DND-41 (cell line): ENCODE measurements around the gene DEXI.
A peak's percentile ranks its signal among the peaks of the same experiment; 100 is the strongest.

Experiments used
- ATAC-seq: fragments of 200-7000 bp; cut with Tn5 transposase; 3 replicates; pipeline ENCODE4 v1.9.1; 2021; ENCODE audit warnings: low read depth; ENCODE audit not compliant: insufficient read depth
- DNase-seq: peaks from one replicate; pipeline ENCODE4 v3.0.0-alpha.2; 2020
- H2AFZ ChIP-seq: 2 replicates; pipeline ENCODE4 v1.6.0; 2012; ENCODE audit warnings: low read depth, low read length
- H3K27ac ChIP-seq: 2 replicates; pipeline ENCODE4 v1.5.1; 2012; ENCODE audit warnings: low read length, inconsistent platforms
- H3K27me3 ChIP-seq: fragments of 200-600 bp; sonication (generic); 2 replicates; pipeline ENCODE4 v1.6.0; 2012; ENCODE audit warnings: low read length, mild to moderate bottlenecking, inconsistent platforms; ENCODE audit not compliant: insufficient read depth, poor library complexity
- H3K36me3 ChIP-seq: 2 replicates; pipeline ENCODE4 v1.5.1; 2012; ENCODE audit warnings: low read length, inconsistent platforms; ENCODE audit not compliant: insufficient read depth
- H3K4me1 ChIP-seq: 2 replicates; pipeline ENCODE4 v1.5.1; 2012; ENCODE audit warnings: mild to moderate bottlenecking, low read length; ENCODE audit not compliant: insufficient read depth
- H3K4me2 ChIP-seq: 2 replicates; pipeline ENCODE4 v1.6.0; 2012; ENCODE audit warnings: mild to moderate bottlenecking, moderate library complexity, low read length, inconsistent platforms; ENCODE audit not compliant: insufficient read depth
- H3K4me3 ChIP-seq, 2 experiments: fragments of 200-600 bp in 1 of 2; shearing (Covaris generic) in 1 of 2; 2 replicates each; pipeline ENCODE4 v1.5.1; 2012 to 2016; ENCODE audit warnings: inconsistent platforms in 2 of 2, low read length in 2 of 2, mild to moderate bottlenecking in 2 of 2, low read depth in 1 of 2, moderate library complexity in 1 of 2
- H3K79me2 ChIP-seq: 2 replicates; pipeline ENCODE4 v1.6.0; 2012; ENCODE audit warnings: low read length, inconsistent platforms; ENCODE audit not compliant: insufficient read depth
- H3K9ac ChIP-seq: 2 replicates; pipeline ENCODE4 v1.6.0; 2012; ENCODE audit warnings: low read depth, mild to moderate bottlenecking, inconsistent platforms, low read length, moderate library complexity
- H3K9me3 ChIP-seq: 2 replicates; pipeline ENCODE4 v1.5.1; 2012; ENCODE audit warnings: low read length, moderate library complexity, mild to moderate bottlenecking, inconsistent platforms; ENCODE audit not compliant: insufficient read depth, severe bottlenecking
- H4K20me1 ChIP-seq: 2 replicates; pipeline ENCODE4 v1.6.0; 2012; ENCODE audit warnings: low read length; ENCODE audit not compliant: insufficient read depth
- EZH2 ChIP-seq: IDR thresholded peaks from 3 replicates; pipeline ENCODE4 v1.6.1; 2012; ENCODE audit warnings: borderline replicate concordance, low read depth, mild to moderate bottlenecking, moderate library complexity, low read length, inconsistent platforms; ENCODE audit not compliant: severe bottlenecking
- TF ChIP-seq, protein P1 (sequence below): IDR thresholded peaks from 2 replicates; pipeline ENCODE4 v1.5.1; 2012; ENCODE audit warnings: borderline replicate concordance, low read length, moderate library complexity, mild to moderate bottlenecking; ENCODE audit not compliant: poor library complexity, severe bottlenecking; ENCODE audit errors: extremely low read depth

Gene DEXI

DNA sequence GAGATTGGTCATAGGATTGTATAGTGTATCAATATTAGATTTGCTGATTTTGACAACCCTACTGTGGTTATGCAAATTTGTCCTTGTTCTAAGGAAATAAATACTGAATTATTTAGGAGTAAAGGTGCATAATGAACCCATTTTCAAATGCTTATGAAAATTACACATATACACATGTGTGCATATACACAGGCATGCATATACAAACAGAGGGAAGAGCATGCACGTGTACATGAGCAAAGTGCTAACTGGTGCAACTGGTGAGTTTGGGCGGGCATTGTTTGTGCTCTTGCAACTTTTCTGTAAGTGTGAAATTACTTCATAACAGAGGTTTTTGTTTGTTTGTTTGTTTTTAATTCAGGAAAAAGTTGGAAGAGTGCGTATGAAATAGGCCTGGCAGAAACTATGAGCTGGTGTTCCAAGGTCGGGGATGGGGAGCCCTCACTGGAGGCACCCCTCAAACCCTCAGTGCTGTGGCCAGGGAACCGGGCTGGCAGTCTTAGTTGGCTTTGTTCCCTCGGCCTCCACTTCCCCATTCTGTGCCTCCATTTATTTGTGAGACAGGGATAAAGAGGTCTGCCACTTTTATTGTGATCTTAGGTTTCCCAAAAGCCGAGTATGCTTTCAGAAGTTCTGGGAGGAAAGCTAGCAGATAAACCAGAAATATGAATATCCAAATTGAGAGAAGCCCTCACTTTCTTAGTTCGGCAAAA lies 5.8 kb downstream of the DEXI start:
- Histone ChIP-seq H3K27ac (no peak overlapping the region), H3K9ac (no peak overlapping the region), H3K4me3 (no peak overlapping the region), H3K79me2 (peaks cover 71% of the 10 kb centered on the region), H2AFZ (no peak overlapping the region), H3K27me3 (no peaks in the 10 kb centered on the region), H3K36me3 (peaks cover 66% of the 10 kb centered on the region), H3K4me2 (peak overlapping the region; percentile 98; the same call in 1 of the 2 replicates), H4K20me1 (peaks cover 73% of the 10 kb centered on the region), H3K9me3 (no peaks in the 10 kb centered on the region), H3K4me1 (peaks cover 53% of the 10 kb centered on the region)
- ATAC-seq (no peak), DNase-seq (no peak)
- TF ChIP-seq, protein P1, sequence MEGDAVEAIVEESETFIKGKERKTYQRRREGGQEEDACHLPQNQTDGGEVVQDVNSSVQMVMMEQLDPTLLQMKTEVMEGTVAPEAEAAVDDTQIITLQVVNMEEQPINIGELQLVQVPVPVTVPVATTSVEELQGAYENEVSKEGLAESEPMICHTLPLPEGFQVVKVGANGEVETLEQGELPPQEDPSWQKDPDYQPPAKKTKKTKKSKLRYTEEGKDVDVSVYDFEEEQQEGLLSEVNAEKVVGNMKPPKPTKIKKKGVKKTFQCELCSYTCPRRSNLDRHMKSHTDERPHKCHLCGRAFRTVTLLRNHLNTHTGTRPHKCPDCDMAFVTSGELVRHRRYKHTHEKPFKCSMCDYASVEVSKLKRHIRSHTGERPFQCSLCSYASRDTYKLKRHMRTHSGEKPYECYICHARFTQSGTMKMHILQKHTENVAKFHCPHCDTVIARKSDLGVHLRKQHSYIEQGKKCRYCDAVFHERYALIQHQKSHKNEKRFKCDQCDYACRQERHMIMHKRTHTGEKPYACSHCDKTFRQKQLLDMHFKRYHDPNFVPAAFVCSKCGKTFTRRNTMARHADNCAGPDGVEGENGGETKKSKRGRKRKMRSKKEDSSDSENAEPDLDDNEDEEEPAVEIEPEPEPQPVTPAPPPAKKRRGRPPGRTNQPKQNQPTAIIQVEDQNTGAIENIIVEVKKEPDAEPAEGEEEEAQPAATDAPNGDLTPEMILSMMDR: no peak
- no peak for TF ChIP-seq EZH2

DNA sequence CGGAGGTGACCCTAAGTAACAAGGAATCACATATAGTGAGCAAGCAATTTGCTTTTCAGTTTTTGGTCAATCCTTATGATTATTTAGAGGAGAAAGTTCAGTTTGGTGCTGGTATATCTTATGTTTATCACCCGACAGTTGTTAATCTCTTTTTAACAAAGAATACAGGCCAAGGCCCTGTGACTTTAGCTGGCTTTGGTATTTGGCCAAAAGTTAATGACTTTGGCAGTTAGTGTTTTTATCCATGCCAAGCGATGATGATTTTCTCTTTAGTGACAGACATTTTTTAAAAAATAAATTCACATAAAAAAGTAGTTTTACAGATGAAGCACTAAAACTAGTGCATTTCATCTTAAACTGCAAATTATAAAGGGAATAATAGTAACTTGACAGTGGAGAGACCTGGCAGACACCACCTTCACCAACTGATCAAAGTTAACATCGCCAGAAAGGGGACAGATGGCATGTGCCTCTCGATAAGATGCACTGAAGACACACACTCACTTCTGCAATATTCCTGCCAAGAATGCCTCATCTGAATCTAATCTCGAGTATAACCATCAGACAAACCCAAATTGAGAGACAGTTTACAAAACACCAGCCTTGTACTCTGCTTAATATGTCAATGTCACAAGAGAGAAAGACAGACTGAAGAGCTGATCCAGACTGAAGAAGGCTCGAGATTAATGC lies 6.9 kb downstream of the DEXI start:
- Histone ChIP-seq H3K9me3 (no peaks in the 10 kb centered on the region), H3K79me2 (peaks cover 61% of the 10 kb centered on the region), H3K27ac (no peak overlapping the region), H4K20me1 (peaks cover 66% of the 10 kb centered on the region), H2AFZ (no peak overlapping the region), H3K27me3 (no peaks in the 10 kb centered on the region), H3K4me3 (no peak overlapping the region), H3K36me3 (peaks cover 71% of the 10 kb centered on the region), H3K4me1 (peaks cover 42% of the 10 kb centered on the region), H3K9ac (no peak overlapping the region), H3K4me2 (no peak overlapping the region)
- no peak for DNase-seq
- TF ChIP-seq EZH2: no peak
- TF ChIP-seq, protein P1: no peak
- no peak for ATAC-seq

DNA sequence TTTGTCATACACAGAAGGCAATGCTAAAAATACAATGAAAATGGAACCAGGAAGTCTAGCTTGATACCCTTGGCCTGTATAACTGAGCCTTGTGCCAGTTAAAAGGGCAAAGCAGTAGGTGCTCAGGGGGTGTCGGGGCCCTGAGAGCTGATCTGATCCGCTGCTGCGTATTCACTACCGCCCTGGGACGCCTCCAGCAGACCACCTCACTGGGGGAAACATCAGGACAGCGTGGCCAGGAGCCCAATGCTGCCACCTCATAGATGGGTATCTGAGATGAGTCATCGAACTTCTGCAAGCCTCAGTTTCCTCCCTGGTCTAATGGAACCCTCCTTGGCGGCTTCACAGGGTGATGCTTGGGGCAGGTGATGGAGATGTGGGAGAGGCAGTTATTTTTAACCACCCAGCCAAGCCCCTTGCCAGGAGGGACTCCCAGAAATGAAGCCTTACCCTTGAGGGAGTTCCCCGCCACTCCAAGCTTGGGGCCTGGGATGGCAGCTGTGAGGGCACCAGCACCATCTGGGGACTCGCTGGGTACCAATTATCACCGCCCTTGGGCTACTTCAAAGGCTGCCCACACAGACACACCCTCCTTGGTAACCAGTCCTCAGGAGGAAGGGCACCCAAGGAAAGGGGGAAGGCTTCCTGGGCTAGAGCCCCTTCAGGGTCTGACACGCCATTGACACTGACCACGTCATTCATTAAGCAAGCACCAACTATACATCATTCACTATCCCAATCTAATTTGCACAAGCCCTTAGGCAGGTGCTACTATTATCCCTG lies 7.8 kb downstream of the DEXI start:
- H3K27me3 ChIP-seq: no peaks in the 10 kb centered on the region
- H2AFZ ChIP-seq: no peak overlapping the region
- peaks cover 72% of the 10 kb centered on the region for H3K36me3 ChIP-seq
- H3K79me2 ChIP-seq: peaks cover 52% of the 10 kb centered on the region
- no peak overlapping the region for H3K4me3 ChIP-seq
- TF ChIP-seq, protein P1: no peak
- no peak for TF ChIP-seq EZH2
- no peak for DNase-seq
- peaks cover 33% of the 10 kb centered on the region for H3K4me1 ChIP-seq
- H3K9ac ChIP-seq: no peak overlapping the region
- H3K27ac ChIP-seq: no peak overlapping the region
- no peak overlapping the region for H3K4me2 ChIP-seq
- ATAC-seq: no peak
- H4K20me1 ChIP-seq: peaks cover 59% of the 10 kb centered on the region
- no peaks in the 10 kb centered on the region for H3K9me3 ChIP-seq
